NCI-H2107 treated with DMSO at 0.1 percent for 48 hours (cell line): Measurements from ENCODE around the gene DNMBP.

Source experiments
- DNase-seq: peaks from one replicate; lab custom pipeline; 2025; ENCODE audit not compliant: unreplicated experiment; lab: John Stamatoyannopoulos, UW

The DNMBP gene

DNA sequence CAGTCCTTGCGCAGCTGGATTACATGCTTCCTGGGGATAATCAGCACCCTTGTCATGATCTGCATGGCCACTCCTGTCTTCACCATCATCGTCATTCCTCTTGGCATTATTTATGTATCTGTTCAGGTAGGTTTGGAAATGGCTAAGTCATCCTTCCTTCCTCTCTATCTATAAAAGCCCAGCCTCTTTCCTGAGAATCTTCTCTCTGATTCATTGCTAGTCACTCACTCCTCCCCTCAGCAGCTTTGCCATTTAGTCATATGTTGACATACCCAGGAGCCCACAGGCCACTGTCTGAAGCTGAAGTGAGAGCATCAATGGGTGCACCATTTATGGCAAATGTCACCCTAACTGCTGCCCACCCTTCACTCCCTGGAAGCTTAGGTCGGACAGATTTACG is 175.3 kb downstream of the DNMBP start:
- no peak for DNase-seq

DNA sequence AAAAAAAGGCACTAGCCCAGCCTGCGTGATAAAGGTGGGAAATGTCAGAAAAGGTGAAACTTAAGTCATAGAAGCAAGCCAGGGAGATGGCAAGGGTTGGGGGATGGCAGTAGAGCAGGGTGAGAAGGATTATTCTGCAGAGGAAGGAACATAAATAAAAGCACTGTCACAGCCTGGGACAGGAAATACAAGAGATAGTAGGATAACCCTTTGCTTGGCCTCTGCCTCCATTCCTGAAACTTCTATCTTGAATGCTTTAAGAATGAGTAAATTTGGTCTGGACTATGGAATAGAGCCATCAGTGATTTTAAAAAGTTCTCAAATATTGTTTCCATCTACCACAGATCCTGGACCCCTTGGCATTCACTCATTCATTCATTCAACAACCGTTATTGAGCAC is 177.3 kb downstream of the DNMBP start:
- no peak for DNase-seq

DNA sequence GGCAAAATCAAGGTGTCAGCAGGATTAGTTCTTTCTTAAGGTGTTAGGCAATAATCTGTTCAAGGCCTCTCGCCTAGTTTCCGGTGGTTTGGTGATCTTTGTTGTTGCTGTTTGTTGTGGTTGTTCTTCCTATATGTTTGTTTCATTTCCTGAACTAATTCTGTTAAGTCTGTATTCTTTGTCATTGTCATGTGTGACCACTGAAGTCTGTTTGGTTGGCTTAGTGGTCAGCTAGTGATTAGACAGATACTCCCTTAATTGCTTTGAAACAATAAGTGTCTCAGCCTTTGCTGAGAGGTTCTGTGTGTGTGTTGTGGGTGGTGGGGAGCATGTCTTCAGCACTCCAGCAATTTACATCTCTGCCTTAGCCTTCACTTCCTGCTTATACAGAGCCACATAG is 181.3 kb downstream of the DNMBP start:
- DNase-seq, result no peak

DNA sequence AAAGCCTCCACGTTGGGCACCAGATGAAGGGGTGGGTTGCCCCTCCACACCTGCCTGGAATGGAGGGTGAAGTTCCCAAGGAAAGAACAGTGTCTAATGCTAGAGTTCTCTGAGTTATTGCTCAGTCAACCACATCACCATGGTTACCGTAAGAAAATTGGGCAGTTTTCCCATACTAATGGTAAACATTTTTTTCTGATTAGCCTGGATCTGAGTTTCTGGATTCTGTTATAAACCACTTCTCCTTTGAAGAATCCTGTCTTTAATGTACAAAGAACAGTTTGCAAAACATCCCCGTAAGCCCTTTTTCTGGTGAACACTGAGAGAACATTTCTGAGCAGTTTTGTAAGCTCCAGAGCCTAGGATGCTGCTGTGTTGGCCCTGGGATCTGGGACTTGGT is 181.8 kb downstream of the DNMBP start:
- DNase-seq, result no peak
